Hematopoietic multipotent progenitor cell treated with erythropoietin and hydrocortisone succinate and interleukin-3 and kit ligand, for 4 days (in vitro differentiated cells): ENCODE results near the gene GPR107.

Experiments
- DNase-seq: peaks from one replicate; pipeline ENCODE4 v3.0.0-alpha.2; 2015

Gene GPR107

DNA sequence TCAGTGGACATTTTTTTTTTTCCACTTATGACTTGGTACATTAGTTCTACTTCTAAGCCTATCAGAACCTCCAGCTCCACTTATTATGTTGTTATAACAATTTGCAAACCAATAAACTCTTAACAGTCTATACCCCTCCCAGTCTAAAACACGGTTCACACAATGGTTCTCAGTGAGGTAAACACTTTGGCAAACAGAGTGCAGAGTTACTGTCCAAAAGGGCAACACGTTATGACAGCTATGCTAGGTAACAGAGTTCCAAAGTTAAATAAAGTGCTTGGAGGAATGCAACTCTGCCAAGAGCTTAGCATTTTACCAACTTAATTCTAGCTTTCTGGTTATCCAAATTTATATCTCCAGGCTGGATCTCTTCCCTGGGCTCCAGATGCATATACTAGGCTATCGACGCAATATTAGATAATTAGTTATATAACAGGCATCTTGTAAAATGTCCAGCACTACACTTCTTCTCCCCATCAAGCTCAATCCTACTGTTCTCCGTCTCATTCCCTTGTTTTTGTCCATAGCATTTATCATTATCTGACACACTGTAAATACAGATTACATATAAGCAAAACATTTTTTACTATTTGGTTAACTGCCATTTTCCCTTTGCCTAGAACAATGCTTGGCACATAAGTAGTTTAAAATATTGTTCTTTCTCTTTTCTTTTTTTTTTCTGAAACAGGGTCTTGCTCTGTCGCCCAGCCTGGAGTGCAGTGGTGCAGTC, 25.0 kb upstream of the GPR107 start:
- no peak for DNase-seq

DNA sequence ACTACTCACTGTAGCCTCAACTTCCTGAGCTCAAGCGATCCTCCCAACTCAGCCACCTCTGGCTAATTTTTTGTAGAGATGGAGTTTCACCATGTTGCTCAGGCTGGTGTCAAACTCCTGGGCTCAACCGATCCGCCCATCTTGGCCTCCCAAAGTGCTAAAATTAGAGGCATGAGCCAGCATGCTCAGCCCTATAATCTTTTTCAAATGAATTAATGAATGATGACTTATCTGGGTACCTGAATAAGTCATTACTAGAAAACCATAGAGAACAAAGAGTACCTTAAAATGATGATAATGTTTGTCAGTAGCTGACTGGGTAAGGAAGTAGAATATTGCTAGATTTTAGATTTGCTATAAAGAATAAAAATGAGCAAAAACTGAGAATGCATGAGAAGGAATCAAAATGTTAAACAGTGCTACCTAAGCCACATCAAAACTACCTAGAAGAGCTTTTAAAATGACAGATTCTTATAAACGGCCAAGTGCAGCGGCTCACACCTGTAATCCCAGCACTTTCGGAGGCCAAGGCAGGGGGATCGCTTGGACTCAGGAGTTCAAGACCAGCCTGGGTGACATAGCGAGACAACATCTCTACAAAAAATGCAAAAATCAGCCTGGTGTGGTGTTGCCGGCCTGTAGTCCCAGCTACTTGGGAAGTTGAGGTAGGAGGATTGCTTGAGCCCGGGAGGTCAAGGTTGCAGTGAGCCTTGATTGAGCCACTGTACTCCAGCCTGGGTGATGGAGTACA, 24.3 kb upstream of the GPR107 start:
- no peak for DNase-seq

DNA sequence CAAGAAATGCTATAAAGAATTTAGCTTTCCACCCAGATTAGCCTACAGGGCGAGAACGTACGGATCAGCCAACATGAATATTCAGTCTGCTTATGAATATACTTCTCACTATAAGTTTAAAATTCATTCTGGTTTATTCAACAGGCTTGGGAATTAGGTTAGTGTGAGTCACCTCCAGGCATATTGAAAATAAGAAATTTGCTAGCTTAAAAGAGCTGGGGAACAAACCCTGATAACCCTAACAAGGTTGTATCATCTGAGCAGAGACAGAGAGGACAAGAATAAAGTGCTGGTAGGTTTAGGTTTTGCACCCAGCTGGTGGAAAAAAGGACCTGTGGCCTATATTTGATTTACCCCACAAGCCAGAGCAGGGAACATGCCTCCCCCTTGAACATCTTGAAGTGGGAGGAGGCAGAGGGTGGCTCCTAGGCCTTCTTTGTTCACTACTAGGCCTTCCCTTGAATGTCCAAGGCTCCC, 23.0 kb upstream of the GPR107 start:
- no peak for DNase-seq

DNA sequence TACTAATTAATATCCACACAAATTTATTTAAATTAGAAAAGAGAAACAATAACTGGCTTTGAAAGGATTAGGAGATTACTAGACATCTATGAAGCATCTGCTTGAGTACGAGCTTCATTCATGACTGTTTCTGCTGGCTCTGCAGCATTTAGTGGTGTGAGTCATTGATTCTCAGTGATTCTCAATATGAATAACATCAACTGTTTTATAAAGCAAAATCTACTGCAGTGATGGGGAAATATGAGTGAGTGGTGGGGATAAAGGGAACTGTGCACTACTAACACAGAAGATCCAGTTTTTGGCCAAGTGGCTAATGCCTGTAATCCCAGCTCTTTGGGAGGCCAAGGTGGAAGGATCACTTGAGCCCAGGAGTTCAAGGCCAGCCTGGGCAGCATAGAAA, 19.1 kb upstream of the GPR107 start:
- DNase-seq: no peak

DNA sequence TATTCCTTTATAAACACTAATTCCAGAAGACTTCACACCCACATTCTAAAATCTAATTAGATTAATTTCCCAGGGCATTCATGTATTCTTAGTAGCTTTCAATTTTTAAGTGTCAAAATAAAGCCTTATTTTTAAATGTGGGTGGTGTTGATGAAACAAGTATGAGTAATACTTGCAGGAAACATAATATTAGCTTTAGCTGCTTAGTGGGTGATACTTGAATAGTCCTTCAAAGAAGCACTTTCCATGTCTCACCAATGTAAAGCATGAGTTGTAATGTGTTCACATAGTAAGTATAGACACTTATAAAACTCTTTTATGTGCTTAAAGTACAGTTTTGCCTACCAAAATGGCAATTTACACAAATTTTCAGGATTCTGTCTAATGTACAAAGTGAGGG, 17.6 kb upstream of the GPR107 start:
- no peak for DNase-seq

DNA sequence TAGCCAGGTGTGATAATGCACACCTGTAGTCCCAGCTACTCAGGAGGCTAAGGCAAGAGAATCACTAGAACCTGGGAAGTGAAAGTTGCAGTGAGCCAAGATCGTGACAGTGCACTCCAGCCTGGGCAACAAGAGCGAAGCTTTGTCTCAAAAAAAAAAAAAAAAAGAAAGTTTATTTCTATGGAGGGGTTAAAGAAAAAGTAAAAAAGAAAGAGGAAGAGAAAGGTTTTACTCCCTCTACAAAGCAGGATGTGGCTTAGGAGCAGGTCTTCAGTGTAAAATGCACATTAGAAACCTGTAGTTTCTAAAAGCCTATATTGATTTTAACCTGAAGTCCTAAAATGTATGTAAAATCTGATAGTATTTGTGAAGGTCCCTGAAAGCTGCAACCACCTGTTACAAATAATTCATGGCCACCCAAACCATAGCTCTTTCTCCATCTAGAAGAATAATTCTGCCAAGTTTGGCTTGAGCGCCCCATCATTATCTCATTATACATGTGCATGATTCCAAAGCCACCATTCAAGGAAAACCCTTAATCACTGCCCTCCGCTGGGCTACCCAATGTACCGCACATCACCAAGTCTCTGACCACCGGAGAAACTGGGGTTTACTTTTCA, 14.1 kb upstream of the GPR107 start:
- DNase-seq: peak; percentile 68

DNA sequence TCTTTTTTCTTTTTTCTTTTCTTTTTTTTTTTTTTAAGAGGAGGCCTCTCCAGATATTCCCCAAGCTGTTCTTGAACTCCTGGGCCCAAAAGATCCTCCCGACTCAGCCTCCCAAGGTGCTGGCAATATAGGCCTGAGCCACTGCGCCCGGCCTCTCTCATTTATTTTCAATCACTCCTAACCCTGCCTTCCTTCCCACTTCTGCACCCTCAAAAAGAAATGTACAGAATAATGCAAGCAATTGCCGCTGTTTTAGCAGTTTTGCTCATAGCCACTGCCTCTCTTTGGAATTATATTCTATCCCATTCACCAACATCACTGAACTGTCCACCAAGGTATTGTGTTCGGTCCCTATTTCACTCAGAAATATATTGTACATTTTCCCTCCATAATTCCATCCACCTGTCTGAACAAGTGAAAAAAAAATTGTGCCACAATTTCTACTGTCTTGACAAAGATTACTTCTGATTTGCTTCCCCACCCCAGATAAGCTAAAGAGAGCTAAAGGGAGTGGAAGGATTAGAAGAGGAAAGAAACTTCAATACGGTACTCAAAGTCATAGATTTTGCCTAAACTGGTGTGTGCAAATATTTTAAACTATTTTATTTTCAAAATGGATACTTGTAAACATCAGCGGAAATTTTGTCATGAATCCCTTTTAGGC, 12.6 kb upstream of the GPR107 start:
- DNase-seq: no peak

DNA sequence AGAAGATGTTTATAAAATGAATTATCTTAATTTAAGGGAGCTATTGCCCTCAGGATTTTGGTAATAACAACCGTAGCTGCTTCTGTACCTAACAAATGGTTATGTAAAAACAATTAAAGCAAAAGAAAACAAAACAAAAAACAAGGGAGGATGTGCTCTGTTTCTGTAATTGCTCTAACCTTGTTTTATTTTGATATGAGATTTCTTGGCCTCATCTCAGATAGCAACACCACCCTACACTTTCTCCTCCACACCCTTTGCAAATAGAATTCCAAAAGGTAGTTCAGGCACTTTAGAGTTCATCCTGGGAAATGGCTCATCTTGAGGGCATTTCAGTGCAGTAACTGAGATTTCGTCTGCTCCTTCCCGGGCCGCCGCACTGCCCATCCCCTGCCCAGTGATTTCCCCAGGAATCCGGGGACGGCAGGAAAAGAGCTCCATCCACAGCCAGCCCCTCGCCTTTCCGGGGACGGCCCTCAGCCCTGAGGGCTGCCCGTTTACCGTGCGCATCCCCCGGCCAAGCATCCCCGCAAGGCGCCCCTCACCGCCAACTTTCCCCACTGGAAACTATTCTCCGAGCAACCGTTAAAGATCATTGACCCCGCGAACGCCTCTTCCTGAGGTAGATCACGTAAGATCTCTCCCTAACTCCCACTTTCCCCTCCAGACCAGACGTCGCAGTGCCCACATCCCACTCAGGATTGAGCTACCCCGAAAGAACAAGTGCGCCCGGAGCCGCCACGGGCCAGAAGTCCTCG, 11.9 kb upstream of the GPR107 start:
- DNase-seq: no peak

DNA sequence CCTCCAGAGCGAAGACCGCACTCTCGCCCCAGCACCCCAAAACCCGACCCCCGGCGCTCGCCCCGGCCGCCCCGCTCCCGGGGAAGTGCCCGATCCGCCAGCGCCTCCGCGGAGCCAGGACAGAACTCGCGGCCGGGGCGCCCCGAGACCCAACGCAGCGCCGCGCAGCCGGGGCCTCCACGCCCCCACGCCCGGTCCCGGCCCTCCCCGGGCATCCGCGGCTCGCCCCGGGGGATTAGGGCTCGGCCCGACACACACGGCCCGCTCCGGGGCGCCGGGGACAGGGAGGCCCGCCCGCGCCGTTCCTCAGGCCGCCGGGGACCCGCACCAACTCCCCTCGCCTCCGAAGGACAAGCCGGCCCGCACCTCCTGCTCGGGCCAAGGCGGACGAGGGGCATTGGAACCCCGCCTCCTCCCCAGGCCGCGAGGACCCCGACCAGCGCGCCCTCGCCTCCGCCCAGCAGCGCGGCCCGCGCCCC, 11.3 kb upstream of the GPR107 start:
- DNase-seq: peak; percentile 36

DNA sequence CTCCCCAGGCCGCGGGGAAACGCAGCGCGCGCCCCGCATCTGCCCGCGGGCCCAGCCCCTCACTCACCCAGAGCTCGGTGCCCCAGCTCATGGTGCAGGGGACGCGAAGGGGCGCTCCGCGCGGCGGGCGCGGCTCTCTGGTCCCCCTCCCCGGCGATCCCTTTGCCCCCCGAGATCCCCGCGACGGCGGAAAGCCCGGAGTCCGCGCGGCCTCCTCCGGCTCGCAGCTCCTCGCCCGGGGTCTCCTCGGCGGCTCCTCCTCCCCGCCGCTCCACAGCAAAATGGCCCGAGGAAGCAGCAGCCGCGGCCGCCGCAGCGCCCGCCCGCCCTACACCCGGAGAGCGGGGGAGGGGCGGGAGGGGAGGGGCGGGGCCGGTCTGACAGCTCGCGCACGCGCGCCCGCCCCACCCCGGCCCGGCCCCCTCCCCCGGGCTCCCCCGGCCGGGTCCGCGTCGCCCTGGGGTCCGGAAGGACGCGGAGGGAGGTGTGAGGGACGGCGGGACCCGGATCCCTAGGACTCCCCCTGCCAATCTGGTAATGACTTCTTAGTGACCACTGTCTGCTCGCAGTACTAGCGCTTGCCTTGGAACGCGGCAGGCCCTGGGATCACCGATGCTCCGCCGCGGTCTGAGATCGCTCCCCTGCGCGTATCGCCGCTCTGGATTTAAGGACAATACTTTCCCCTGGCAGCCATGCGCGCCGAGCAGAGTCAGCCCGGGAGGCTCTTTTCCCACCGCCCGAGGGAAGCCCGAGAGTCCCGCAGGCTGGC, 10.6 kb upstream of the GPR107 start, which contains the start of gene FNBP1:
Gene FNBP1 (minus strand): TSS at position 305 of the 769 bp plus-strand sequence. CDS start 214 bp downstream, at position 91.
- peak; percentile 87 for DNase-seq

DNA sequence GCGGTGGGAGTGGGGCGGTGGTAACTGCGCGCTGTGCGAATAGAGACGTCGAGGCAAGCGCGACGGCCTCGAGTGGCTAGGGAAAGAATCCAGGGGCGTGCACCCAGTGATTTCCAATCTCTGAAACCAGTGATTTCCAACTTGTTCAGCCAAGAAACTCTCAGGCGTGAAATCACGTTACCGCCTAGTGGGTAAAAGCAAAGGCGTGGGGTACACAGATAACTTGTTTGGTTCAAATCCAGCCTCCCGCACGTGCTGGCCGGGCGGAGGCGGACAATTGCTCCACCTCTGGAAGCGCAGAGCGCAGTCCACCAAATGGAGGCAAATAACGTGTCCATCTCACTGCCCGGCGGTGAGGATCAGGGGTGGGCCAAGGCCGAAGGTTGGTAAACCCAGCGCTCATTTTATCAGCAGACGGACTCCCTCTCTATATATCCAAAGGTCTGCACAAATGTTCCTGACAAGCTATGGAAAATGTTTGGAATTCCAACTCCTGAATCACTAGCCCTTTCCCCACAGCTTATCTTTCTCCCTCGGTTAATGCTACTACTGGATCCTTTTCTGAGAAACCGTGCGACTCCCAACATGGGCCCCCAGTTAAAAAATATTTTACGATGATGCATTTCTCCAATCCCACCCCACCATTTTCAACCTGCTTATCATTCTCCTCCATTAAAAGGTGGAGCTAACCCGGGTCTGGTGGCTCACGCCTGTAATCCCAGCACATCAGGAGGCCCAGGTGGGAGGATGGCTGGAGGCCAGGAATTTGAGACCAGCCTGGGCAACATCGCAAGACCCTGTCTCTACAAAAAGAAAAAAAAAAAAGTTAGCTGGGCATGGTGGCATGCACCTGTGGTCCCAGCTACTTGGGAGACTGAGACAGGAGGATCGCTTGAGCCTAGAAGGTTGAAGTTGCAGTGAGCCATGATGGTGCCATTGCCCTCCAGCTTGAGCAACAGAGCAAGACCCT, 9.8 kb upstream of the GPR107 start:
- peak; percentile 74 for DNase-seq

DNA sequence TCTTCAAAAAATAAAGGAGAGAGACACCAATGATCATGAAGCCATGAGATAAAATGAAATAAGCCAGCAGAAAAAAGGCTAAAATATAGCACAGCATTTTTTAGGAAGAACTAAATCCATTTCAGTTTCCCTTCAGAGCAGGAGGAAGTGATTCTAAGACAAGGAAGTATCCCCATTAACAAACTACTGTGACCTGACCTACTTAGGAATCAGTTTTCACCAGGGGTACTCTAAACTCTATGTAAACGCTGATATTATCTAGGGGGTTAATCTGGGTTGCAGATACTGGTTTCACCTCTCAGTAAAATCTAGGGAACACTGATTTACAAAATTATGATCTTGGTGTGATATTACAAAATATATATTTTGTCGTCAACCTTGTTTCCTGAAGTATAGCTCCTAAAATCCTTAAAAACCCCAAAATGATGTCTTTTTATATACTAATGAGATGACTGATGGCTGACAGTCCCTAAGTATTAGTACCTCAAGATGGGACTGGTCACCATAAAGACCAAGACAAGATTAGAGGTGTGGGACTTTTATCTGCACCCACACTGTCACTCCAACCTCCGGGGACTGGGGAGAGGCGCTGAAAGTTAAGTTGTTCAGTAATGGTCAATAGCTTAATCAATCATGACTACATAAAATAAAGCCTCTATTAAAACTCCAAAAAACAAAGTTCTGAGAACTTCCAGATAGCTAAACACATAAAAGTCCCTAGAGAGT, 7.8 kb upstream of the GPR107 start:
- DNase-seq: no peak

DNA sequence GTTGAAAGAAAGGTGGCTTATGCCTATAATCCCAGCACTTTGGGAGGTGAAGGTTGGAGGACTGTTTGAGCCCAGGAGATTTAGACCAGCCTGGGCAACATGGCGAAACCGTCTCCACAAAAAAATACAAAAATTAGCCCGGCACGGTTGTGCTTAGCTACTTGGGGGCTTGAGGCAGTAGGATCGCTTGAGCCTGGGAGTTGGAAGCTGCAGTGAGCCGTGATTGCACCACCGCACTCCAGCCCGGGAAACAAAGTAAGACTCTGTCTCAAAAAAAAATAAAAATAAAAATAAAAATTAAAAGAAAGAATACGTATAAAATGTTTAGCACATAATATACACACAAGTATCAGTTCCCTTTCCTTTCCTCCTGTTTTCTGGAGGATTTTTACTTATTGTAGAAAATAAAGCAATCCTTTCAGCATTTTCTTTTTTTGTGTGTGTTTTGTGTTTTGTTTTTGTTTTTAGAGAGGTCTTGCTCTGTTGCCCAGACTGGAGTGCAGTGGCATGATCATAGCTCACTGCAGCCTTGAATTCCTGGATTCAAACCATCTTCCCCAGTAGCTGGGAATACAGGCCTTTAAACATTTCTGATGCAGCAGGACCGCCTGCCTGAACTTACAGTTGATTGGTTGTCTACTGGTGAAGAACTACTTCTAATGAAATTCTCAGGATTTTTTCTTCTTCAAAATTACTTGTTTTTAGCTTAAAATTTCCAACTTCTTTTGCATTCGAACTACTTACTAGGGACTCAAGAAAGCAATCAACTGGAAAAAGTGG, 4.1 kb upstream of the GPR107 start:
- DNase-seq: no peak

DNA sequence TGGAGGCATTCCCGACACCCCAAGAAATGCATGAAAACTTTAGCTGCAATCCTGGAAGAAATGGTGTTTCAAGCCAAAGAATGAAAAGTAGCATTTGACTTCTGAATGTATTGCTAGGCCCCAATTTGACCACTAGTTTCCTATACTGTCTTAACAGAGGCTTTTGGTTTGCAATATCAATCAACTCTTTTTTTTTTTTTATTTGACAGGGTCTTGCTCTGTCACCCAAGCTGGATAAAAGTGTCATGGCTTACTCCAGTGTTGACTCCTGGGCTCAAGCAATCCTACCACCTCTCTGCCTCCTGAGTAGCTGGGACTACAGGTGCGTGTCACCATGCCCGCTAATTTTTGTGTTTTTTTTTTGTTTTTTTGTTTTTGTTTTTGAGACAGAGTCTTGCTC, 3.2 kb upstream of the GPR107 start:
- DNase-seq: no peak

DNA sequence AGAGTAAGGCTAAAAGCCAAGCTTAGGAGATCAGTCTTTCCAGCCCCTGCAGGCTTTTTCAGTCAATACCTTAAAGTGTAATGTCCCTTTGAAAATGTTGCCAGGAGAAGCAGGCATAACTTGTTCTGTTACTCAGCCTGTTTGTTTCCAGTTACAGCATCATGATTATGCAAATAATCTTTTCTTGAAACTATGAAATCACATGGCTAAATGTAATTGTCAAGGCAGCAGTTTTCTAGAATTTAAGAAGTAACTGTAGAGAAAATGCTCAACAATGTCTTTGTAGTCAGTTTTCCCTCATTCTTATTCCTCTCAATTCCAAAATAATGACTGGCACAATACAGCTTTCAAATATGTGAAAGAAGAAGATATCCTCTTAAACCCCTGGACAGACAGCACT, 1.9 kb upstream of the GPR107 start:
- no peak for DNase-seq

DNA sequence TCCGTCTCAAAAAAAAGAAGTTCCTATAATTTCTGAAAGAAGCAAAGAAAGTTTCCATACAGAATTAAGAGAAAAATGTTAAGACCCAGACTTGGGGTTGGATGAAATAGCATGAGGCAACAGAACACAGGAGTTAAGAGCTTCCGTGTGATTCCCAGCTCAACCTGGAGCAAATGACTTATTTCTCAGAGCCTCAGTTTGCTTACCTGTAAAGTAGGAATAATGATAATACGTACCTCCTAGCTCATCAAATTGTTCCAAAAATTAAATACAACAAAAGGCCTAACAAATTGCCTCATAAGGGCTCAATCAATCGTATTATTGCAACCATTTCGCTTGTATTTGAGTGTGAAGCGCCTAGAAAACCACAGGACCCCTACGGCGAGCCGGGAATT, 600 bp upstream of the GPR107 start:
- no peak for DNase-seq

DNA sequence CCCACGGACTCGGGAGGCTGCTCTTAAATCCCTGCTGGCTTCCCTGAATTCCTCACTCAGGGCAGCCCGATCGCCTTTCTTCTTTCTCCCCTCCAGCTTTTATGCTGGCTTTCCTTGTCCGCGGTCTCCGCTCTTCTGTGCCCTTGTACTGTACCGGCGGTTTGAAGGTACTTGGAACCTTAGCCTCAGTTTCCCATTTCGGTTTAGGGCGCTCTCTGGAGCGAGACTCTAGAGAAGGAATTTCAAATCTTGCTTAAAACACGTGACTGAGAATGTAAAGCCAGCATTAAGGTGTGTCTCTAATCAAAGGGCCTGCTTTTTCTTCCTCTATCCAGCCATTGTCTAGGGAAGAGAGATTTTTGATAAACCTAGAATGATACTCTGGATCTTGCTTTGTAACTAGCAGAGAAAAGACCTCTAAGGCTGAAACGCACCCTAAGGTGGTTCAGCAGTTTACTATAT, 650 bp downstream of the GPR107 start:
- no peak for DNase-seq

DNA sequence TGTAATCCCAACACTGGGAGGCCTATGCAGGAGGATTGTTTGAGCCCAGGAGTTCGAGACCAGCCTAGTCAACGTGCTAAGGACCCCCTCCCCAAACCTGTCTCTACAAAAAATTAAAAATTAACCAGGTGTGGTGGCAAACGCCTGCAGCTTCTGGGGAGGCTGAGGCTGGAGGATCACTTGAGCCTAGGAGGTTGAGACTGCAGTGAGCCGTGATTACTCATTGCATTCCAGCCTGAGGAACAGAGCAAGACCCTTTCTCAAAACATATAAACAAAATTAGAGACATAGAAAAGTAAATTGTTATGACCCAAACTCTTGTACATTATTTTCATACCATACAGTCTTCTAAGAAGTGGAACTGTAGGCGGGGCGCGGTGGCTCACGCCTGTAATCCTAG, 1.1 kb downstream of the GPR107 start:
- no peak for DNase-seq

DNA sequence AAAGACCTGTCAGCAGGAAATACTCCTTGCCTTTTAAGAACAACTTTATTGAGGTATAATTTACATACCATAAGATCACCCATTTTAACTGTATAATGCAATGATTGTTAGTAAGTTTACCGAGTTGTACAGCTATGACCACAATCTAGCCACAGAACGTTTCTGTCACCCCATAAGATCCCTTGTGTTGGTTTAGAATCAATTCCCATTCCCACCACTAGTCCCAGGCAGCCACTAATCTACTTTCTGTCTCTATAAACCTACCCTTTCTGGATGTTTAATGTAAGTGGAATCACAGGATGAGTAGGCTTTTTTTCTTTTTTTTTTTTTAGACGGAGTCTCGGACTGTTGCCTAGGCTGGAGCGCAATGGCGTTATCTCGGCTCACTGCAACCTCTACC, 4.4 kb downstream of the GPR107 start:
- peak; percentile 67 for DNase-seq
